Activated T-cell treated with anti-CD3 and anti-CD28 coated beads for 1 hour (primary cell): ENCODE data around the gene SP140.
"Not testable (repeated sequence)": the region's sequence is repeated elsewhere in the genome, so short reads cannot be mapped to it uniquely, and the experiment has no call there.

Source experiments
- DNase-seq: peaks from one replicate; pipeline ENCODE4 v3.0.0-alpha.2; 2020; ENCODE audit warnings: low read depth

Gene SP140

GRCh38 chr2:230225486-230225885 is at the start of gene SP140:
SP140 (plus strand) TSS chr2:230225736; CDS start chr2:230225845, 109 bp downstream.
- peak; percentile 62 for DNase-seq

GRCh38 chr2:230176996-230177395 is 48.5 kb upstream of the SP140 start:
- no peak for DNase-seq

- DNase-seq = no peak
Measured at GRCh38 chr2:230178546-230179485, 46.7 kb upstream of the SP140 start.

DNA sequence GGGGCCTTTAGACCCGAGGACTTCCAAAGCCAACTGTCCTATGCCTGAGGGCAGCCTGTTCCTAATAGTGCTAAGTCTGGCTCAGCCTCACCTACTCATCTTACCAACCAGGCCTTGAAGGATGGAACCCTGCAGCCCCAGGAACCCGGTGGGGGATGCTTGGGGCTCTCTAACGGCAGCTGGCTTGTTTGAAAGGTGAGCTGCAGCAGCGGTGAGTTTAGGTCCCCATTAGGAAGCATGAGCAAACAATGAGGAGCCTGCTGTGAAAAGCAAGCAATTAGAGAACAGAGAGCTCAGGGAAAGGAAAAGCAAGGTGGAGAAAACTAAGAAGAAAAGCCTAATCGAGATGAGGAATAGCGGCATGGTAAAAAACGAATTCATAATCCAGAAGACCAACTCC is 45.6 kb upstream of the SP140 start:
- no peak for DNase-seq

DNA sequence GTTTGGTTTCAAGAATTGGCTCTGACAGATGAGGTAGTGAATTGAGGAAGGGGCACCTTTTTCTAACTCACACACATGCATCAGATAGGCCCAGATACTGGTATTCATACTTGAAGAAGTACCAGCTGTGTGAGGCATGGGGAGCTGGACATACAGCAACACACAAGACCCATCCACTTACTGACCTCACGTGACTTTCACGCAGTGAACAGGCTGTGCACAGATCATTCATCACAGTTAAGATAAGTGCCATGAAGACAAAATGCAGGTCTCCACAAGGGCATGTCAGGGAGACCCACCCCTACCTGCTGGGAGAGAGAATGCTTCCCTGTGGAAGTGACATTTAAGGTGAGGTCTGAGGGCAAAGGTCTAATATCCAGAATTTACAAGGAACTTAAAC is 44.3 kb upstream of the SP140 start:
- no peak for DNase-seq

DNA sequence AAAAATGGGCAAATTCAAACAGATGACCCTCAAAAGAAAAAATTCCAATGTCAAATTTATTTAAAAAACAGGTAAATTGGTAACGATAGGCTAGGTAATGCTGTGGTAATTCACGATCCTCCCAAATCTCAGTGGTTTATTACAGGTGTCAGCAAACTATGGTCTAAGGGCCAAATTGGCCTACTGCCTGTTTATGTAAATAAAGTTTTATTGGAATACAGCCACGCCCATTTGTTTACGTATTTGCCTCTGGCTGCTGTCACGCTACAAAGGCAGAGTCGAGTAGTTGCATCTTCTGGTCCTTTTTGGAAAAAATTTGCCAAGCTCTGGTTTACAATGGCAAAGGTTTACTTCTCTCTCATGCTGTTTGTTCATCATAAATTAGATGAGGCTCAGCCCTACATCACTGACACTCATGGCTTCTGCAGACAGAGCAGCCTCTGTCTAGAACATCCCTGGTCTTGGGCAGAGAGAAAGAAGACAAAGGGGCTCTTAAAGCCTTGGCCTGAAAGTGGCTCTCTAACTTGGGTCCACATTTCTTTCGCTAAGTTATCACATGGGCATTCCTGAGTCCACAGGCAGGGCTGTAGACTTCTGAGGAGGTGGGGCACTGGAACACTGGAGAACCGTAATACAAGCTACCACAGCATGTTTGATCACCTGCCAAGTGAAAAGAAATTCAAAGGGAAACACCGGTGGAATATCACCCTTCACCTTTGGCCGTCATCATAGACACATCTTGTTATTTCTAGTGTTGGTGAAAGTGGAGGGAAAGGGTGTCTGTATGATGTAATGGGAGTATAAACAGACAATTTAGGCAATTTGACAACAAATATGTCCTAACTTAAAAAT is 40.6 kb upstream of the SP140 start:
- DNase-seq = no peak

DNA sequence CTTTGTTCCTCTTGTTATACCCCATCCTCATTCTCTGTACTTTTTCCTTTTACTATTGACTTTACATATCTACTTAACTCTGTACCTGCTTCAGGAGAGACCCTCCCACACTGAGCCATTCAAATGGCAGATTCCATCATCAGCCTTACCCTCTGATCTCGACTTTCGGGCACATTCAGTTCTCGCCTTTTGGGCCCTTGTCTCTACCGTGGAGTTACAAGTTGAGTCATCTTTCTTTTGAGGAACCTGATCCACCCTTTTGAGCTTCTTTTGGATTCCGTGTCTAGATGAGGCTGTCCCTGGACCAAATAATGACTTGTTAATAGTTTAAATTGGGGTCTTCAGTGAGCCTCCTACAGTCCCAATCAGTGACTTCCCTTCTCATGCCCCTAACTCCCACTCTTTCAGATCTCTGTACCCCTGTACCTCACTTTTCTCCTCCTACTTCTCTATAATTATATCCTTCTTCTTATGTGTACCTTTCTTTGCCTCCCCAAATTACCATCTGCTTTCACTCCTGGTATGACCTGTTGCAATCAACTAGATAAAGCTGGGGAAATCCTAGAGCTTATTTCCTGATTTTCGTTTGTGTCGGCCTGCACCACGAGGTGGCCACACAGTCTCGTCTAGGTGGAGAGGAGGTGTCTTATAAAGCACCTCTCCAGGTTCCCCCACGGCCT is 23.0 kb upstream of the SP140 start:
- no peak for DNase-seq

DNA sequence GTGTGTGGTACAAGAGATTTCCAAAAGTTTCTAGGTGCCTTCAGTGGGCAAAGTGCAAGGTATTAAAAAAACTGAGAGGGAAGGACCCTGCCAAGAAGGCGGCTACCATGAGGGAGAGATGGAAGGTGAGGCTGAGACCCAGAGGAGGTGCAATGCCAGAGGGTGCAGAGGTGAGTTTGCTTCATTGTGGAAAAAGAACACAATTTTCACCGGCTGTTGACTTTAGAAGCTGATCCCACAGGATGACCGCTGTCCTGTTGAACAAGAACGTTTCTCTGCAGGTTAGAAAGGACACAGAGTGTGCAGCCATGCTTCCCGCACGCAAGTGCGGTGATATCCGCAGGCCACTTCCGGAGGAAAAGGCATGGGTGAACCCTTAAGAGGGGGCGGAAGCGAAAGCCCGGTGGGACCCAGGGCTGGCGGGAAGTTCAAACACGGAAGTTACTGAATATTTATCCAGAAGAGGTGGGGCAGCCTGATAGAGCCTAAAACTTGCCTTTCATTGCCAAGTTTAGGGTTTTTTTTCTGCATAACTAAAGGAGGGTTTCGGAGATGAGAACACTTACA is 22.3 kb upstream of the SP140 start:
- DNase-seq = no peak

DNA sequence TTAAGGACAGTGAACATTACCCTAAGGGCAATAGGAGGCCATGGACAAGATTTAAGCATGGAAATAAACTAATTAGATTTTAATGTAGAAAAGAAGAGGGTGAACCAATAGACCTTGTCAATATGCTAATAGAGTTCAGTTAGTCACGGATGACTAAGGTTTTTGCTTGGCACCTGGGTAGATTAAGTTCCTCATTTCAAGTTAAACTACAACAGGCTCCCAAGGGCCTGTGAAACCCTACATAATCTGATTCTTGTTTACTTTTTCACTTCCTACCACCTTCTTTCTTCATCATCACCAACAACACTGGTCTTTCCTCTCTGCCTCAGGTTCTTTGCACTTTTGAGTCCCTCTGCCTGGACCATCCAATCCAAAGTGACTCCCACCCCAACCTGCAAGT is 20.5 kb upstream of the SP140 start:
- DNase-seq = no peak

- DNase-seq = no peak
Measured at GRCh38 chr2:230205721-230206120, 19.8 kb upstream of the SP140 start.

DNA sequence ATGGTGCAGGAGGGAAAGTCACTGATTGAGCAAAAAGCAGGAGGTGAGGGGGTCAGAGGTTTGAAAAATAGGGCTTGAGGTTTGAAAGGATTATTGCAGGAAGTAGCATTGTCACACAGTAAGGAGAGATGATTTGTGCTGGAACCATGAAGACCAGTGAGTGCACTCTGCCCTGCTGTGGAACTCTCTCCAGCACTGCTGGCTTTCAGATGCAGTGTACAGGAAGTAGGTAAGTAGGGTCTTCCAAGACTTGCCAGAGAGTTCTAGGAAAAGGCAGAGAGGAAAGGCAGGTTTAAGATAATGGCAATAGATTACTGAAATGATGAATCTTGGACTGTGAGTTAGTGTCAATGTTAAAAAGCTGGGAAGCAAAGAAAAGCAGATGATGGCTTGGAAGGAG is 17.0 kb upstream of the SP140 start:
- DNase-seq = no peak

DNA sequence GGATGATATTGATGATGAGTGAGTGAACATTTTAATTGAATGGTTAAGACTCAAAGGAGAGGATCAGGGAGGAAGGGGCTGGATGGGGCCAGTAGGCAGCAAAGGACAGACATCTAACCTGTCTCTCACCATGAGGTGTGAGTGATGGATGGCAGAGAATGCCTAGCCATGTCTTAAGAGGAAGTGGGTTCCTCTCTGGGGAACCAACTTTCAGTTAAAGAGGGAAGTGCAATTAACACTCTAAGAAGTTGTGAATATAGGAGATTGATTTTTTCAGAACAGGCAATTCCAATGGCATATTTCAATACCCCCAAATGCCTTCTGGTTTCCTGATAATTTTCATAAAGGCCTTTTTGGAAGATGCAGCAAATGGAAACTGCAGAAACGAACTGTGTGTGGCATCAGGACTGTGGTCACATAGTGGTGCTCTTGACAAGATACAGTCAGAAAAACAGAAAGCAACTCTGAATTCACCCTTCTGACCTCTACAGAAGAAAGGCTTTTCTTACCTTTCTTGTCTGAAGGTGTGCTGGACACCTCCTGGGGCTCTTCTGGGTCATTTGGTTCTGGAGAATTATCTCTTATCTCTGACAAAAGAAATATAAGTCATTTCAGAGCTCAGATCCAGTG is 16.0 kb upstream of the SP140 start:
- no peak for DNase-seq

GRCh38 chr2:230216489-230216888 is 9.0 kb upstream of the SP140 start:
- no peak for DNase-seq

DNA sequence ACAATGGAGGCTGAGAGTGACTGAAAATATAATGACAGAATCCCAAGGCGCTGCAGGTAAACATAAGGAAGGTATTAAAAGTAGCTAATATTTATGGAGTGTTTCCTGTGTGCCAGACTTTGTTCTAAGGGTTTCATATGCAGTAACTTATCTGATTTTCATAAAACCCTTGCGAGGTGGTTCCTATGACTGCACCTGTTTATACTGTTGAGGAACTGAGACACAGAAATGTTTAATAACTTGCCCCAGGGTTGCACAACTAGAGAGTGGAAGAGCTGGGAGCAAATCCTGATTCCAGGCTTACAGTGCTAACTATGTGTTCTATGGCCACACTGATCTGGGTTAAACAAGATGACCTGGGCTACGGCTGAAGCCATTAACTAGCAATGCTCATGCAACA is 8.1 kb upstream of the SP140 start:
- no peak for DNase-seq

GRCh38 chr2:230218421-230218820 is 7.1 kb upstream of the SP140 start:
- DNase-seq = no peak

GRCh38 chr2:230219419-230220331 is 5.9 kb upstream of the SP140 start, which contains the start of gene SP110:
SP110 (minus strand) TSS chr2:230219984; CDS start chr2:230216927, 3,057 bp downstream.
- DNase-seq = peak; percentile 64

DNA sequence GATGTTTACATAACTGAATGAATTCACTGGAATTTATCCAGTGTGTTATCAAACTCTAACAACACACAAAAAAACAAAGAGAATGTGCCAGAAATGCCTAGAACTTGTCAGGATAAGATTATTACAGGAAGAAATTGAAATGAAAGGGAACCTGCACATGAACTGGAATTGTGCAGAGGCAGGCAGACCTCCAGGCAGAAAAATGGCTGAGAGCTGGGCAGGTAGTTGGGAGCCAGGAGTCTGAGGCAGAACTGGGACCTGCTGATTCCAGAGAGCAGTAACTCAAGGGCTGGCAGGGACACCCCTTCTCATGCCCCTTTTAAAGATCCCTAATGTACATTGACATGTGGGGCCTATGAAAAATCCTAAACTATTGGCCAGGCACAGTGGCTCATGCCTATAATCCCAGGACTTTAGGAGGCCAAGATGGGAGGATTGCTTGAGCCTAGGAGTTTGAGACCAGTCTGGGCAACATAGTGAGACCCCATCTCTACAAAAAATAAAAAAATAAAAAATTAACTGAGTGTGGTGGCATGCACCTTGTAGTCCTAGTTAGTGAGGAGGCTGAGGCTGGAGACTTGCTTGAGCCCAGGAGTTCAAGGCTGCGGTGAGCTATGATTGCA is 5.1 kb upstream of the SP140 start:
- no peak for DNase-seq

DNA sequence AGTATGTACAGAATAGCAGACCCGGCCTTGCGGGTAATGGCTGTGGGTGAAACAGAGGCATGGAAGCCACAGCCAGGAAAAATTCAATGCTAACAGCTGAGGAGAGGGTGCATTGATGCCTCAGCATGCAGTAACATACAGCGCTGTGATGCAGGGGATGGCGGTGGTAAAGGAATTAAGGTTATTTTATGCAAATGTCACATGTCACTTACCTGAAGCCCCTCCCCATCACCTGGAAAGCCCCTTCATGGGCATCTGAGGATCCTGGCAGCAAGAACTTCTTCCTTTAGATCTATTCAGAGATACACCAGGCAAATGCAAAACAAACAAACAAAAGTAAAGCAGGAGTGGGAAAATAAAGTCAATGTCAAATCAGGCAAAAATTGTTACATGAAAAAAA is 4.0 kb upstream of the SP140 start:
- DNase-seq = no peak

GRCh38 chr2:230222829-230223228 is 2.7 kb upstream of the SP140 start:
- DNase-seq = not testable (repeated sequence)

DNA sequence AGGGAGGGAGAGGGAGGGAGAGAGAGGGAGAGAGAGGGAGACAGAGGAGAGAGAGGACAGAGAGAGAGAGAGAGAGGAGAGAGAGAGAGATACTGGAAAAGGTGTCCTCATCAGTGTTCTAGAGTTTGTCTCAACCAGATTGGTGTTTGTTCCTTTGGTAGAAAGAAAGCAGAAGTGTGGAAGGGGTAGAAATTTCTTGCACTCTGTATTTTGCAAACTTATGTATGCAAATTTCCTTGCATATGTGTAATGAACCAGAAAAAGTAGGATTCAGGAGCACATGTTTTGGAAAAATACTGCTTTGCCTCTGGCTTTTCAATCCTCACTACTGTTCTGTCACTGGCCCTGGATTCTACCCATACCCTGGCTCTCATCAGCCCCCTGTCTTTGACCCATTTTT is 1.1 kb upstream of the SP140 start:
- DNase-seq = no peak
